ENCODE data around the gene CNGA2. TPM values are rescaled to one million over a fixed set of nuclear protein-coding genes. Genes with fewer than 3 reads are reported as not detected.

The CNGA2 gene
- total and polyA plus RNA-seq, 3 donors from 2014 or later: 0.50 to 2.0 (median 0.83) TPM

GRCh38 chrX:151763711-151764110 is 29.2 kb downstream of the CNGA2 start:
- Histone ChIP-seq H3K36me3 (ENCODE audit: low read depth, missing control alignments) (no peaks in the 10 kb centered on the region), H3K27me3 (no peaks in the 10 kb centered on the region), H3K4me1 (no peaks in the 10 kb centered on the region), H3K9me3 (no peaks in the 10 kb centered on the region), H3K27ac (no peak overlapping the region), H3K4me3 (no peak overlapping the region)
- intact Hi-C loops (cut with DNase I; ENCODE audit: low total_unique reads): no loop called here
- no peak for DNase-seq
- 96 to 97% methylated on average over 3 to 8 of the region's 8 CpGs for WGBS, 2 donors
- TF ChIP-seq POLR2A (IDR thresholded peaks at IDR 0.05): no peak

GRCh38 chrX:151765026-151765425 is 30.5 kb downstream of the CNGA2 start:
- Histone ChIP-seq H3K4me3 (no peak overlapping the region), H3K4me1 (no peaks in the 10 kb centered on the region), H3K27me3 (no peaks in the 10 kb centered on the region), H3K9me3 (no peaks in the 10 kb centered on the region), H3K36me3 (ENCODE audit: low read depth, missing control alignments) (no peaks in the 10 kb centered on the region), H3K27ac (no peak overlapping the region)
- WGBS, 2 donors: 83 to 96% methylated on average over 1 to 2 of the region's 2 CpGs
- no peak for DNase-seq
- intact Hi-C loops (cut with DNase I; ENCODE audit: low total_unique reads): no loop called here
- no peak for TF ChIP-seq POLR2A (IDR thresholded peaks at IDR 0.05)
- TF ChIP-seq, protein P1, sequence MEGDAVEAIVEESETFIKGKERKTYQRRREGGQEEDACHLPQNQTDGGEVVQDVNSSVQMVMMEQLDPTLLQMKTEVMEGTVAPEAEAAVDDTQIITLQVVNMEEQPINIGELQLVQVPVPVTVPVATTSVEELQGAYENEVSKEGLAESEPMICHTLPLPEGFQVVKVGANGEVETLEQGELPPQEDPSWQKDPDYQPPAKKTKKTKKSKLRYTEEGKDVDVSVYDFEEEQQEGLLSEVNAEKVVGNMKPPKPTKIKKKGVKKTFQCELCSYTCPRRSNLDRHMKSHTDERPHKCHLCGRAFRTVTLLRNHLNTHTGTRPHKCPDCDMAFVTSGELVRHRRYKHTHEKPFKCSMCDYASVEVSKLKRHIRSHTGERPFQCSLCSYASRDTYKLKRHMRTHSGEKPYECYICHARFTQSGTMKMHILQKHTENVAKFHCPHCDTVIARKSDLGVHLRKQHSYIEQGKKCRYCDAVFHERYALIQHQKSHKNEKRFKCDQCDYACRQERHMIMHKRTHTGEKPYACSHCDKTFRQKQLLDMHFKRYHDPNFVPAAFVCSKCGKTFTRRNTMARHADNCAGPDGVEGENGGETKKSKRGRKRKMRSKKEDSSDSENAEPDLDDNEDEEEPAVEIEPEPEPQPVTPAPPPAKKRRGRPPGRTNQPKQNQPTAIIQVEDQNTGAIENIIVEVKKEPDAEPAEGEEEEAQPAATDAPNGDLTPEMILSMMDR (IDR thresholded peaks at IDR 0.05): no peak

DNA sequence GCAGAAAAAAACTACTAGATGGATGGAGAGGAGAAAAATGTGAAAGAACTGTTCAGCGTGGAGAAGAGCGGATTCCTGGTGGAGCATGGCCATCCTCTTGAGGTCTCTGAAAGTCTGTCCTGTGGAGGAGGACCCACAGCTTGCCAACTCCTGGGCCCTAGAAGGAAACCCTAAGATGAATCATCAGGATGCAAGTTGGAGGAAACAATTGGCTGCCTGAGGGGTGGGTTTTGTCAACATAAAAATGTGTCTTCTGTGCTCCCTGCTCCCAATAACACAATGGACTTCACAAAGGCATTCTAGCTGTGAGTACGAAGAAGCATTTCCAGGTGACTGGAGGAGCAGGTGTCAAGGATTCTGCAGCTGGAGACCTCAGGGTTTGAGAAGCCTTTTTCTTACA is 37.2 kb downstream of the CNGA2 start:
- H3K27ac ChIP-seq: no peak overlapping the region
- H3K36me3 ChIP-seq (ENCODE audit: low read depth, missing control alignments): no peaks in the 10 kb centered on the region
- no peaks in the 10 kb centered on the region for H3K9me3 ChIP-seq
- WGBS, 2 donors: 98 to 100% methylated on average over 3 of the region's 3 CpGs
- no peak for TF ChIP-seq POLR2A (IDR thresholded peaks at IDR 0.05)
- TF ChIP-seq, protein P1 (IDR thresholded peaks at IDR 0.05): no peak
- H3K4me3 ChIP-seq: no peak overlapping the region
- H3K4me1 ChIP-seq: no peaks in the 10 kb centered on the region
- intact Hi-C loops (cut with DNase I; ENCODE audit: low total_unique reads): no loop called here
- no peaks in the 10 kb centered on the region for H3K27me3 ChIP-seq
- no peak for DNase-seq

GRCh38 chrX:151773434-151773833 is 38.9 kb downstream of the CNGA2 start:
- H3K27ac ChIP-seq: no peak overlapping the region
- DNase-seq: no peak
- H3K27me3 ChIP-seq: no peaks in the 10 kb centered on the region
- H3K4me1 ChIP-seq: no peaks in the 10 kb centered on the region
- no peak overlapping the region for H3K4me3 ChIP-seq
- intact Hi-C loops (cut with DNase I; ENCODE audit: low total_unique reads): no loop called here
- H3K36me3 ChIP-seq (ENCODE audit: low read depth, missing control alignments): no peaks in the 10 kb centered on the region
- no peaks in the 10 kb centered on the region for H3K9me3 ChIP-seq
- TF ChIP-seq, protein P1 (IDR thresholded peaks at IDR 0.05): no peak
- no peak for TF ChIP-seq POLR2A (IDR thresholded peaks at IDR 0.05)
- 79% methylated on average over 3 of the region's 5 CpGs; no CpG with 5 or more reads in 1 of the 2 donors for WGBS, 2 donors

DNA sequence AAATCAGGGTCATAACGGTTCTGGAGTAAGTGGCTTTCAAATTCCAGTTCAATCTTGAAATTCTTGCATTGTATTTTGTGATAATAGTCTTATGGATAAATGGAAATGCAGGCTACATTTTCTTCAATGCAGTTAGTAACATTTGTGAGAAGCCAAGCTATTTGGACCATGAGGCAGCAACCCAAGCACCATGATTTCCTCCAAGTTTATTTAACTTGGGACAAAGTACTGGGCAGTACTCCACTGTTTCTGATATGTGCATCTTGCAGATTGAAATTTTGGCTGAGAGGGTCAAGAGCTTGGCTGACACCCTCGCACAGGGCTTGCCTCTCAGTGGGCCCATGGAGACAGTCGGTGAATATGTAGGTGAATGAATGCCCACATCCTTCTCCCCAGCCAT is 39.9 kb downstream of the CNGA2 start:
- WGBS, 2 donors: 75 to 83% methylated on average over 3 of the region's 3 CpGs
- Histone ChIP-seq H3K36me3 (ENCODE audit: low read depth, missing control alignments) (no peaks in the 10 kb centered on the region), H3K27ac (no peak overlapping the region), H3K27me3 (no peaks in the 10 kb centered on the region), H3K9me3 (no peaks in the 10 kb centered on the region), H3K4me1 (no peaks in the 10 kb centered on the region), H3K4me3 (no peak overlapping the region)
- no peak for DNase-seq
- intact Hi-C loops (cut with DNase I; ENCODE audit: low total_unique reads): no loop called here
- TF ChIP-seq, protein P1 (IDR thresholded peaks at IDR 0.05): no peak
- TF ChIP-seq POLR2A (IDR thresholded peaks at IDR 0.05): no peak
